GM13977 (cell line): ENCODE measurements around the gene UNC13C.

Experiments
- DNase-seq: peaks from one replicate; pipeline ENCODE4 v3.0.0; 2012; ENCODE audit warnings: low spot score
- in situ Hi-C: fragments of 300-500 bp; cut with MboI; formaldehyde crosslinking; loops from one replicate; pipeline ENCODE4 v1.12.0; 2022; ENCODE audit warnings: low sequenced_read_pairs, low pct_unique_long_range_greater_than_20kb, mixed read lengths, inconsistent platforms; ENCODE audit not compliant: unreplicated experiment
- TF ChIP-seq, protein P1 (sequence below): IDR thresholded peaks from 2 replicates; pipeline ENCODE4 v1.5.1; 2012; ENCODE audit warnings: mild to moderate bottlenecking, control low read depth; ENCODE audit not compliant: insufficient read depth; ENCODE audit errors: extremely low read depth, missing control alignments

The UNC13C gene

DNA sequence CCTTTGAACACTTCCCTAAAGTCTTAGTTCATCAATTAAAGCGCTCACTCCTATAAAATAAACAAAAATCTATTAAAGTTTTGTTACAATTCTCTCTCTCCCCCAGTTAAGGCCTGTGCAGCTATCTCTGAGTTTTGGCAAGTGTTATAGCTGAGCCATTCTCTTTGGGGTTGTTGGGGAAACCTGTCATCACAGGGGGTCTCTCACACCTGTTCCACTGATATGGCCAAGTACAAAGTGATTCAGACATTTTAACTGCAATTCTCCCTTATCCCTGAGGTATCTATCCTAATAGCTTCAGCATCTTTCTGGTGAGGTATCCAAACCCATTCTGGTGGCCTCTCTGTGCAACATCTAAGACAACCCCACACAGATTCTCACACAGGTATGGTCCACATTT lies 116.4 kb downstream of the UNC13C start:
- TF ChIP-seq, protein P1, sequence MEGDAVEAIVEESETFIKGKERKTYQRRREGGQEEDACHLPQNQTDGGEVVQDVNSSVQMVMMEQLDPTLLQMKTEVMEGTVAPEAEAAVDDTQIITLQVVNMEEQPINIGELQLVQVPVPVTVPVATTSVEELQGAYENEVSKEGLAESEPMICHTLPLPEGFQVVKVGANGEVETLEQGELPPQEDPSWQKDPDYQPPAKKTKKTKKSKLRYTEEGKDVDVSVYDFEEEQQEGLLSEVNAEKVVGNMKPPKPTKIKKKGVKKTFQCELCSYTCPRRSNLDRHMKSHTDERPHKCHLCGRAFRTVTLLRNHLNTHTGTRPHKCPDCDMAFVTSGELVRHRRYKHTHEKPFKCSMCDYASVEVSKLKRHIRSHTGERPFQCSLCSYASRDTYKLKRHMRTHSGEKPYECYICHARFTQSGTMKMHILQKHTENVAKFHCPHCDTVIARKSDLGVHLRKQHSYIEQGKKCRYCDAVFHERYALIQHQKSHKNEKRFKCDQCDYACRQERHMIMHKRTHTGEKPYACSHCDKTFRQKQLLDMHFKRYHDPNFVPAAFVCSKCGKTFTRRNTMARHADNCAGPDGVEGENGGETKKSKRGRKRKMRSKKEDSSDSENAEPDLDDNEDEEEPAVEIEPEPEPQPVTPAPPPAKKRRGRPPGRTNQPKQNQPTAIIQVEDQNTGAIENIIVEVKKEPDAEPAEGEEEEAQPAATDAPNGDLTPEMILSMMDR: no peak
- DNase-seq: no peak
- in situ Hi-C loops: no loop called here

DNA sequence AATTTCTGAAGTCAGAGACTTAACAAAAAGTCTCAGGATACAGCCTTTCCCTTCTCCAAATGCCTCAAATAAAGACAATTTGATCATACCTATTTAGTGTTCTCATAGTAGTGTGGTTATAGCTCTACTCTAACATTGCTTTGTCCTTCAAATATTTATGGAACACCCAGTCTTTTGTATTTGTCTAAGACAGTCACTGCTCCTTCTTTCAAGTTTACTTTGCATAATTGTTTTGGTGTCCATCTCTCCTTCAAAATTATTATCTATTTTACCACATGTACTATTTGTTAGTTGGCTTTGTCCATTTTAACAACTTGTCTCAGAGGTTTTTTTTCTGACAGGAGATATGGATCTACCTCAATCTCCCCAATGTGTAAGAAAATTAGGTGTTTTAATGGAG lies 118.8 kb downstream of the UNC13C start:
- in situ Hi-C loops: no loop called here
- no peak for DNase-seq

DNA sequence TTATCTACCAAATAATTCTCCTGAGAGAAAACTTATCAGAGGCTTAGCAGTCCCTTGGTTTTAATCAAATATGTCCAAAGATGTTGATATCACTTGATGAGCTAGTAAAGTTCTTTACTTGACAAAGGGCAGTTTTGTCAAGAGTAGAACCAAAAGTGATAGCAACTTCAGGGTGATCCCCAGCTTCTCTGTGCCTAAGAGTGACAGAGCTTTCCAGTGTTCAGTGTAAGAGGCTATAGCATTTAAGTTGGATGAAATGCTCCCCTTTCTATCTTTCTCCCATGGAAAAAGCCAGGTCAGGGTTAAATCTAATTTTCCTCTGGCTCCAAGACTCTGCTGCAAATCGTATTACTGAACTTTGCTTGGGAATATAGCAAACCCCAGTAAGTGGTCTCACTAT lies 120.8 kb downstream of the UNC13C start:
- TF ChIP-seq, protein P1: no peak
- DNase-seq: no peak
- in situ Hi-C loops: no loop called here

More for the DNA sequence above, 118.8 kb downstream of the UNC13C start:
- TF ChIP-seq, protein P1: no peak

DNA sequence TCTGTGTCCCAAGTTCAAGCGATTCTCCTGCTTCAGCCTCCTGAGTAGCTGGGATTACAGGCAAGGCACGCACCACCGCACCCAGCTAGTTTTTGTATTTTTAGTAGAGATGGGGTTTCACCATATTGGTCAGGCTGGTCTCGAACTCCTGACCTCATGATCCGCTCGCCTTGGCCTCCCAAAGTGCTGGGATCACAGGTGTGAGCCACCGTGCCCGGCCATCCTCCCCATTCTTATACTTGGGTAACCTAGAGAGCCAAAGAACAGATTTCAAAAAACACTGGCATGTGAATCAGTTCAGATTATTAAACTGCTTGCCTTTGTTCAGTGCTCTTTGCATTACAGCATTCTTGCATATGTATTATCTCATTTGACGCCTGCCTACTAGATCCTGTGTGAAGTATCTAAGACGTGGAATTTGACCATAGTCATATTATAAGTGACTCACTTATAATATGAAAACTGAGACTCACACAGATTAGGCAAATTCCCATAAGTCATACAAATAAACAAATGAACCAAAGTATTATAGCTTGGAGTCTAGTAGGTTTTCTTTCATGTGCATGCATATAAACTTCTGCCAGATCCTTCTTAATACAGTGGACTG lies 123.5 kb downstream of the UNC13C start:
- TF ChIP-seq, protein P1: no peak
- DNase-seq: no peak
- in situ Hi-C loops: no loop called here

DNA sequence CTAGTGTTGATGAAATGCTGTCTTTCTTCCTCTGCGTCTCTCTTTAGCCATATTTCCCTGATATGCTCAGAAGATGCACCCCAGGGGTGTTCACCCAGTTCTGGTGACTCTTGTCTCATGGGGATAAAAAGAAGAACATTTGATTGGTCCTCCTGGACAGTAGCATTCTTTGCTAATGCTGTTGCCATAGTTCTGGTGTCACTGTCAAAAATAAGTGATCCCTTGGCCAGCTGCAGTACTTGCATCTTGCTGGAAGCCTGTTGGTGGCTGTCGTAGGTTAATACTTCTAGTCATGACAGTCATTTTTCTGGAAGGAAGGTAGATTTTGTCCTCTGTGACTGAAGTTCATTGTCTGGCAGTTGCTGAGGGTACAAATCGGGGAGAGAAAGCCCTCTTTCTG lies 124.5 kb downstream of the UNC13C start:
- DNase-seq: no peak
- TF ChIP-seq, protein P1: no peak
- in situ Hi-C loops: no loop called here

DNA sequence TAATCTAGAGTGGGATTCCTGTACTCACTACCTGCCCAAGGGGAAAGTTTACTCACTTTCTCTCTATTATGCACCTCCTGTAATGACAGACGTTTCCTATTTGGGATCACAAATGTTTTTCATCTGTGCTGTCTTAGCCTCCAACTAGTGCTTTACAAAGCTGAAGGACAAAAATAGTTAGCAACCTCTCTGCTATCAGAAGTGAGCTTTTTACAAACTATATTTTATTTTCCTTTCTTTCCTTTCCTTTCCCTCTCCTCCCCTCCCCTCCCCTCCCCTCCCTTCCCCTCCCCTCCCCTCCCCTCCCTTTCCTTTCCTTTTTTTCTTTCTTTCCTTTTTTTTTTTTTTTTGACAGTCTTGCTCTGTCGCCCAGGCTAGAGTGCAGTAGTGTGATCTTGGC lies 130.8 kb downstream of the UNC13C start:
- DNase-seq: no peak
- TF ChIP-seq, protein P1: no peak

DNA sequence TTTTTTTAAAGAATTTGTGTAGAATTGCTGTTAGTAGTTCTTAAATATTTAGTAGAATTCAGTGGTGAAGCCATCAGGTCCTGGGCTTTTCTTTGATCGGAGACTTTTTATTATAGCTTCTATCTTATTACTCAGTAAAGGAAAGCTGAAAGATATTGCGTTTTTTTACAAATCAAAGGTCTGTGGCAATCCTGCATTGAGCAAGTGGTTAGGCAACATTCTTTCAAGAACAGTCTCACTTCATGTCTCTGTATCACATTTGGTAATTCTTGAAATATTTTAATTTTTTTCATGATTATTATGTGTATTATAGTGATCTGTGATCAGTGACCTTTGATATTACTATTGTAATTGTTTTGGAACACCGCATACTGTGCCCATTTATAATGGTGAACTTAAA lies 140.8 kb downstream of the UNC13C start:
- in situ Hi-C loops: no loop called here
- no peak for DNase-seq
- TF ChIP-seq, protein P1: no peak

More for the DNA sequence above, 130.8 kb downstream of the UNC13C start:
- in situ Hi-C loops: no loop called here
